Stimulated activated effector memory CD8-positive, alpha-beta T cell treated with anti-CD3 and anti-CD28 coated beads, Interleukin-12 subunit alpha, Interleukin-12 subunit beta, amount 100 ng/mL, for 72 hours (primary cell): ENCODE results near the gene TAF1B.

Experiments used
- ATAC-seq: fragments of 150-1000 bp; cut with Tn5 transposase; 2 replicates; pipeline ENCODE4 v1.10.0; 2021
- DNase-seq, 2 donors: peaks; one replicate each; pipeline ENCODE4 v3.0.0; 2021 to 2022; ENCODE audit warnings: low spot score in 2 of 2
- H3K27ac Mint-ChIP-seq: one replicate; pipeline ENCODE4 v1.8.0; 2022; ENCODE audit warnings: mild to moderate bottlenecking, mixed read lengths
- H3K36me3 Mint-ChIP-seq: one replicate; pipeline ENCODE4 v1.8.0; 2022; ENCODE audit warnings: mild to moderate bottlenecking, mixed read lengths
- H3K4me1 Mint-ChIP-seq: one replicate; pipeline ENCODE4 v1.8.0; 2022; ENCODE audit warnings: mixed read lengths
- H3K4me3 Mint-ChIP-seq: one replicate; pipeline ENCODE4 v1.8.0; 2022; ENCODE audit warnings: mild to moderate bottlenecking, mixed read lengths
- H3K9me3 Mint-ChIP-seq: one replicate; pipeline ENCODE4 v1.8.0; 2022; ENCODE audit warnings: mixed read lengths

The TAF1B gene

GRCh38 chr2:9967053-9967775 is 123.9 kb downstream of the TAF1B start:
- no peaks in the 10 kb centered on the region for H3K9me3 Mint-ChIP-seq
- H3K36me3 Mint-ChIP-seq, result no peaks in the 10 kb centered on the region
- DNase-seq, result no peak

GRCh38 chr2:9968553-9969497 is 125.6 kb downstream of the TAF1B start:
- no peak overlapping the region for H3K4me3 Mint-ChIP-seq
- H3K27ac Mint-ChIP-seq, result no peak overlapping the region
- no peaks in the 10 kb centered on the region for H3K36me3 Mint-ChIP-seq
- H3K9me3 Mint-ChIP-seq, result no peaks in the 10 kb centered on the region
- DNase-seq (no peak), ATAC-seq (no peak)
- peaks cover 19% of the 10 kb centered on the region for H3K4me1 Mint-ChIP-seq

More at GRCh38 chr2:9967053-9967775, 123.9 kb downstream of the TAF1B start:
- no peak overlapping the region for H3K27ac Mint-ChIP-seq
- H3K4me3 Mint-ChIP-seq, result no peak overlapping the region
- H3K4me1 Mint-ChIP-seq, result peaks cover 11% of the 10 kb centered on the region
- ATAC-seq, result no peak

GRCh38 chr2:9970200-9971044 is 127.1 kb downstream of the TAF1B start:
- Mint-ChIP-seq H3K36me3 (no peaks in the 10 kb centered on the region), H3K27ac (no peak overlapping the region), H3K4me3 (no peak overlapping the region), H3K9me3 (no peaks in the 10 kb centered on the region), H3K4me1 (peaks cover 10% of the 10 kb centered on the region)
- ATAC-seq (no peak), DNase-seq (no peak)

- Mint-ChIP-seq H3K4me3 (no peak overlapping the region), H3K9me3 (no peaks in the 10 kb centered on the region), H3K36me3 (no peaks in the 10 kb centered on the region), H3K4me1 (peaks cover 13% of the 10 kb centered on the region), H3K27ac (no peak overlapping the region)
- no peak for DNase-seq
- no peak for ATAC-seq
Measured at GRCh38 chr2:9971105-9971818, 128.0 kb downstream of the TAF1B start.

GRCh38 chr2:9971890-9972289 is 128.6 kb downstream of the TAF1B start:
- Mint-ChIP-seq H3K27ac (no peak overlapping the region), H3K4me1 (peaks cover 19% of the 10 kb centered on the region), H3K4me3 (no peak overlapping the region), H3K9me3 (no peaks in the 10 kb centered on the region), H3K36me3 (no peaks in the 10 kb centered on the region)
- ATAC-seq, result no peak
- no peak for DNase-seq

DNA sequence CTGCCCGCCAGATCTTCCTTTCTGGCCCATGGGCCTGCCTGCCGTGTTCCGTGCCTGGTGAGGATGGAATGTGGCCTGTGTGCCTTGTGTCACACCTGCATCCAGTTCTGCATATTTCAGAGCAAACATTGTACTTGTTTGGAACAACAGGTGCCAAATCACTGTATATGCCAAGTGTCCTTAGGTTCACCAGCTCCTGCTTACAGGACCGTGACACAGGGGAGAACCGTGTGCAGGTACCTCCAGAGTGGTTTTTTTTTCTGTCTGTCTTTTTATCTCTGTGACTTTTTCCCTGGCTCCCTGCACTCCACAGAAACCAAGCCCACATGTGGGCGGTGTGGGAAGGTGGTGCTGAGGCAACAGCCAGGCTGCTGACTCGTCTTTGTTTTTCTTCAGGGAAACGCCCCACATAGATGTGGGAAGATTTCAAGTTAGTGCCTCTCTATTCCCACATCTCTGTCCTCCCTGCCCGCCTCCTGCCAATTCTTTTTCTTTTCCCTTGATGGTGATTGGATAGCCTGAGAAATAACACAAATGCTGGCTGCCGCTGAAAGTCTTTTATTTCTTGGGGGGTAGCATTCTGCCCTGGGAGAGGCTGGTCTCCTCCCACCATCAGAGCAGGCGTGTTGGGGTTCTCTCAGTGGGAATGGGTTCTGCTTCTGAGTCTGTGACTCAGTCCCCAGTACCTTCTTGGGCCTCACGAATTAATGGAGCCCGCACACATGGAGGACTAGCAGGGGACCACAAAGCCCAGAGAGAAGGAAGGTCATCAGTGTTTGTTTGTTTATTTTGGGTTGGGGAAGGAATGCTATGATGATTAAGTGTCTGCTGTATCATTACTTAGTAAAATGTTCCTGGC is 129.6 kb downstream of the TAF1B start:
- ATAC-seq (no peak), DNase-seq (no peak)
- Mint-ChIP-seq H3K36me3 (no peaks in the 10 kb centered on the region), H3K4me3 (no peak overlapping the region), H3K9me3 (no peaks in the 10 kb centered on the region), H3K27ac (no peak overlapping the region), H3K4me1 (peaks cover 21% of the 10 kb centered on the region)

DNA sequence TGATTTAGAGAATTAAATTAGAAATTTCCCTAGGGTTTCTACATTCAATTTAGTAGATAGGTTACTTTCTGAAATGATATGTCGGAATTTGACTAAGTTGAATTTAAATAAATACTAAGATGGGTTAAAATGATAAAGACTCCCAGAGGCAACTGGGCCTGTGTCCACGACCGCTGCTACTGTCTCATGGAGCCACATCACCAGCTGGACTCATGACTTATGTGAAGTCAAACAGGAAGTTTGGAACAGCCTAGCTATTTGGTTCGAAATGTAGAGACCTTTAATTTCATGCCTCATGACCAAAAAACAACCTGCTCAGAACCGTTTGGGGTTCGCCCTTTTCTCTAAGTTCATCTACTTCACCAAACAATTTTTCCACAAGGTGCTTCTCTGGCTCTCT is 130.4 kb downstream of the TAF1B start:
- Mint-ChIP-seq H3K9me3 (no peaks in the 10 kb centered on the region), H3K4me1 (peaks cover 27% of the 10 kb centered on the region), H3K27ac (no peak overlapping the region), H3K4me3 (no peak overlapping the region), H3K36me3 (no peaks in the 10 kb centered on the region)
- no peak for DNase-seq
- ATAC-seq, result no peak

DNA sequence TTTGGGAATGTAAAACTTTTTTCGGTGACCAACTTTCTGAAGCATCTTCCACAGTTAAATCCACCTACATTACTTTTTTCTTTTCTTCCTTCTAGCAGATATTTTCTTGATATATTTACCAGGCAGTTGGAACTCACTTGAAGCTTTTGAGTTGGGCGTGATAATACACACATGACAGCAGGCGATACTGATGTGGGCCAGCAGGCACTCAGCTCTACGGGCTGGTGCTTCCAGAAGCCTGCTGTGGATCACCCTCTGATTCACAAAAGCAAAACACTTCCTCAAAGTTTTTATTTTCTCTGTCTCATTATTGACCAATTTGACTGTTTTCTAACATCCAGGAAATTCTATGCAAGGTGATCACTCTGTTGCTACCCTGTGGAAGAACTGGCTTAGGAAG is 131.1 kb downstream of the TAF1B start:
- DNase-seq (no peak), ATAC-seq (no peak)
- no peak overlapping the region for H3K4me3 Mint-ChIP-seq
- no peak overlapping the region for H3K27ac Mint-ChIP-seq
- H3K9me3 Mint-ChIP-seq, result no peaks in the 10 kb centered on the region
- no peaks in the 10 kb centered on the region for H3K36me3 Mint-ChIP-seq
- peaks cover 27% of the 10 kb centered on the region for H3K4me1 Mint-ChIP-seq

- DNase-seq (no peak), ATAC-seq (no peak)
- H3K4me1 Mint-ChIP-seq, result peaks cover 27% of the 10 kb centered on the region
- no peak overlapping the region for H3K4me3 Mint-ChIP-seq
- no peaks in the 10 kb centered on the region for H3K9me3 Mint-ChIP-seq
- no peak overlapping the region for H3K27ac Mint-ChIP-seq
- no peaks in the 10 kb centered on the region for H3K36me3 Mint-ChIP-seq
Measured at GRCh38 chr2:9975328-9975727, 132.1 kb downstream of the TAF1B start.

DNA sequence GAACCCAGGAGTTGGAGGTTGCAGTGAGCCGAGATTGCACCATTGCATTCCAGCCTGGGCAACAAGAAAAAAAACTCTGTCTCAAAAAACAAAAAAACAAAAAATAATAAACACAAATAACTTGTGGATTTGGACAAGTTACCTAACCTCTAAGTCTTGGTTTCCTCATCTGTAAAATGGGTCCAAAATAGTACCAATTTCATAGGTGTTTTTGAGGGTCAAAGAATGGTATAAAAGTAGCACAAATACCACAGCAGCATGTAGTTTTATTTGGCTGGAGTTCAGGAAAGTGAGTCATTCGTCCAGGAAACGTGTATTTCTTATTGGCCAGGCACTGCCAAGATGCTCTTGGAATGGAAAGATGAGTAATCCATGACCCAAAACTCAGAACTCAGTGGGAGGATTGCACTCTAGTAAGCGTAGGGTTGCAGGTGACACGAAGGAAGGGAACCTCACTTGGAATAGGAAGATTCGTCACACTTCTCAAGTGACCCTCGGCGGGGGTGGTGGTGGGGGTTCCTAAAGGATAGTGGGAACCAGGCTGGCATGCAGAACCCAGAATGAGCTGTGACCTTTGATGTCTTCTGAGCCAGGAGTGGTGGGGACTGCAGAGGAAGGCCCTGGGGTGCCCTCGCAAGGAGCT is 132.7 kb downstream of the TAF1B start:
- DNase-seq, result no peak
- H3K4me3 Mint-ChIP-seq, result no peak overlapping the region

GRCh38 chr2:9979977-9980376 is 136.7 kb downstream of the TAF1B start:
- peaks cover 26% of the 10 kb centered on the region for H3K4me1 Mint-ChIP-seq
- H3K27ac Mint-ChIP-seq, result no peak overlapping the region
- DNase-seq, result no peak
- no peaks in the 10 kb centered on the region for H3K36me3 Mint-ChIP-seq
- peak overlapping the region; percentile 14 for H3K4me3 Mint-ChIP-seq
- H3K9me3 Mint-ChIP-seq, result no peaks in the 10 kb centered on the region
- ATAC-seq, result peak; percentile 45

More for the DNA sequence above, 132.7 kb downstream of the TAF1B start:
- Mint-ChIP-seq H3K9me3 (no peaks in the 10 kb centered on the region), H3K36me3 (no peaks in the 10 kb centered on the region), H3K27ac (peak overlapping the region; percentile 35), H3K4me1 (peaks cover 27% of the 10 kb centered on the region)
- peak; percentile 92 for ATAC-seq

GRCh38 chr2:9980520-9980919 is 137.2 kb downstream of the TAF1B start:
- Mint-ChIP-seq H3K4me1 (peaks cover 26% of the 10 kb centered on the region), H3K4me3 (no peak overlapping the region), H3K9me3 (no peaks in the 10 kb centered on the region), H3K27ac (no peak overlapping the region), H3K36me3 (no peaks in the 10 kb centered on the region)
- DNase-seq (no peak), ATAC-seq (no peak)

DNA sequence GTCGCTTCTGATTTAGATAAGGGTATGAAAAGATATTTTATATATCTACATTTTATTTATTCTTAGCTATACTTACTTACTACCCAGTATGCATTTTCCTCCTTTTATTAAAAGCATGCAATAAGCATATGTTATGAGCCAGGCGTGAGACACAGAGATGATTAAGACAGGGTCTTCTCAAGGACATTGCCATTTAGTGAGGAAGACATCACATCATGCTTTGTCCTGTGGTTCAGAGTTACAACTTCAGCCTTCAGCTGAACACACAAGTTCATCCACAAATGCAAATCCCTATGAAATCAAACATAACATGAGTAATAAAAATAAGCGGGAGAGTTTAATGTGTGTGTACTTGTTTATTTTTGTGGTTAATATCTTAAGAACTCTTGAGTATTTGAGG is 138.4 kb downstream of the TAF1B start:
- no peak overlapping the region for H3K27ac Mint-ChIP-seq
- no peak for DNase-seq
- H3K4me1 Mint-ChIP-seq, result peaks cover 17% of the 10 kb centered on the region
- H3K36me3 Mint-ChIP-seq, result no peaks in the 10 kb centered on the region
- H3K9me3 Mint-ChIP-seq, result no peaks in the 10 kb centered on the region
- H3K4me3 Mint-ChIP-seq, result no peak overlapping the region
- ATAC-seq, result no peak
